ENCODE measurements around the gene DACT3. TPM values are rescaled to one million over a fixed set of nuclear protein-coding genes. Genes with fewer than 3 reads are reported as not detected.

DACT3 gene
- total and polyA plus RNA-seq, 2 experiments from 2014 or later: 0.78 to 2.6 TPM

- DNase-seq (ENCODE audit: low spot score) (peak; percentile 74), ATAC-seq (peak; percentile 8)
- Histone ChIP-seq H3K4me2 (peak overlapping the region; percentile 96), H3K4me3 (peak overlapping the region; percentile 87), H3F3A (replicated peaks; ENCODE audit: low read depth) (peaks cover 11% of the 10 kb centered on the region; the same call in 1 of the 2 replicates), H3K79me2 (replicated peaks; ENCODE audit: insufficient read depth) (no peaks in the 10 kb centered on the region), H2AFZ (peak overlapping the region; percentile 96), H3K9me2 (ENCODE audit: insufficient read depth) (no peaks in the 10 kb centered on the region), H3K36me3 (ENCODE audit: insufficient read depth) (no peaks in the 10 kb centered on the region), H3K27ac (ENCODE audit: low read depth) (no peak overlapping the region), H3K4me1 (ENCODE audit: insufficient read depth) (peaks cover 28% of the 10 kb centered on the region), H3K27me3 (ENCODE audit: insufficient read depth) (peaks cover 58% of the 10 kb centered on the region), H4K20me1 (replicated peaks; ENCODE audit: insufficient read depth) (no peaks in the 10 kb centered on the region; the same call in 1 of the 2 replicates)
- Mint-ChIP-seq H3K27ac (no peak overlapping the region), H3K27me3 (ENCODE audit: insufficient read depth, low read depth, poor library complexity) (peaks cover 36% of the 10 kb centered on the region), H3K36me3 (ENCODE audit: low read depth) (no peaks in the 10 kb centered on the region), H3K4me3 (peak overlapping the region; percentile 79), H3K4me1 (peaks cover 23% of the 10 kb centered on the region), H3K9me3 (no peaks in the 10 kb centered on the region)
- TF ChIP-seq POLR2AphosphoS5 (IDR thresholded peaks at IDR 0.05; ENCODE audit: low read depth): no peak
- no peak for TF ChIP-seq JUNB (IDR thresholded peaks at IDR 0.05; ENCODE audit: unreplicated experiment)
- TF ChIP-seq ZNF331 (CRISPR knock-in tag; IDR thresholded peaks at IDR 0.05; ENCODE audit: low read depth): no peak
- TF ChIP-seq CTCF (conservative IDR thresholded peaks at IDR 0.05; ENCODE audit: low read depth in 2 of 2): no peak
- TF ChIP-seq NANOG (IDR thresholded peaks at IDR 0.05; ENCODE audit: borderline replicate concordance): no peak
- TF ChIP-seq ZNF462 (CRISPR knock-in tag; IDR thresholded peaks at IDR 0.05): no peak
- no peak for TF ChIP-seq EZH2phosphoT487 (IDR thresholded peaks at IDR 0.05; ENCODE audit: unreplicated experiment)
- no peak for TF ChIP-seq STAT1 (IDR thresholded peaks at IDR 0.05; ENCODE audit: unreplicated experiment)
- TF ChIP-seq, protein P1, sequence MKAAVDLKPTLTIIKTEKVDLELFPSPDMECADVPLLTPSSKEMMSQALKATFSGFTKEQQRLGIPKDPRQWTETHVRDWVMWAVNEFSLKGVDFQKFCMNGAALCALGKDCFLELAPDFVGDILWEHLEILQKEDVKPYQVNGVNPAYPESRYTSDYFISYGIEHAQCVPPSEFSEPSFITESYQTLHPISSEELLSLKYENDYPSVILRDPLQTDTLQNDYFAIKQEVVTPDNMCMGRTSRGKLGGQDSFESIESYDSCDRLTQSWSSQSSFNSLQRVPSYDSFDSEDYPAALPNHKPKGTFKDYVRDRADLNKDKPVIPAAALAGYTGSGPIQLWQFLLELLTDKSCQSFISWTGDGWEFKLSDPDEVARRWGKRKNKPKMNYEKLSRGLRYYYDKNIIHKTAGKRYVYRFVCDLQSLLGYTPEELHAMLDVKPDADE (IDR thresholded peaks at IDR 0.05): no peak
- TF ChIP-seq CREB1 (CRISPR knock-in tag; IDR thresholded peaks at IDR 0.05; ENCODE audit: low read depth): no peak
- no peak for TF ChIP-seq EZH2 (IDR thresholded peaks at IDR 0.05; ENCODE audit: low read depth, unreplicated experiment)
- TF ChIP-seq REST (IDR thresholded peaks at IDR 0.05; ENCODE audit: unreplicated experiment): no peak
- TF ChIP-seq ZNF114 (CRISPR knock-in tag; IDR thresholded peaks at IDR 0.05): no peak
Observed at GRCh38 chr19:46634656-46635218, 26.2 kb downstream of the DACT3 start.

All from GM23338 (cell line).